A549 treated with Hydrocortisone at 1 μM for 4 hours (cell line): ENCODE data around the gene GNB2. TPM values are rescaled to one million over a fixed set of nuclear protein-coding genes. Genes with fewer than 3 reads are reported as not detected.

Source experiments
- total RNA-seq: library from RNA; stranded (reverse); fragments of 200-300 nt; extraction: Qiagen RNA extraction; gene quantifications from 5 replicates; pipeline ENCODE4 v1.2.3, GENCODE V29; 2022

GNB2 gene
- total RNA-seq = 194 to 257 TPM (median 243 TPM) in 5 replicates

DNA sequence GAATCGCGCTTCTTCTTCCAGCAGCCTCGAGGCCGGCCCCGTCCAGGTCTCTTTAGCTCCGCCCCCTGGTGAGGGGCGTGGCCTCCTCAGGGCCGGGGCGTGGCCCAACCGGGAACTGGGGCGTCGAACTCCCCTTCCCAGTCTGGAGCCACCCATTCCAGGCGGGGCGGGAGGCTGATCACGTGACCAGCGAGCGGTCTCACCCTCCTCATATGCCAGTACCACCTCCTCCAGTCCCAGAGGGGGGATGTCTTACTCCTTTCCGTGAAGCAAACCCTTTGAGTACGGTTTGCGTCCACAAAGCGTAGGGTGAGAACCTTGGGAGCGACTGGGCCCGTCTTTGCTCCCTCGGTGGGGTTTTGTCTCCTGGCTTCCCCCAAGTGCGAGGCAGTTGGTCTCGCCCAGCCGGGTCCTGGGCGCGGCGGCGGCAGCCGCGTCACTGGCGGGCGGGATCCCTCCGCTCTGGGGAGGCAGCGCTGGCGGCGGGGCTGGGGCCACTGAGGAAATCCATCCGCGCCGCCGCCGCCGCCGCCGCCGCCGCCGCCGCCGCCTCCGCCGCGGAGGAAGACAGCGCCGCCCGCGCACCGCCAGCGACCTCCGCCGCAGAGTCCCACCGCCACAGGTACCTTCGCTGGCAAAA is at the start of gene GNB2:
TSS of gene GNB2 (plus strand) at position 439 of the 640 bp plus-strand sequence. CDS start 2,526 bp downstream, outside the sequence.

DNA sequence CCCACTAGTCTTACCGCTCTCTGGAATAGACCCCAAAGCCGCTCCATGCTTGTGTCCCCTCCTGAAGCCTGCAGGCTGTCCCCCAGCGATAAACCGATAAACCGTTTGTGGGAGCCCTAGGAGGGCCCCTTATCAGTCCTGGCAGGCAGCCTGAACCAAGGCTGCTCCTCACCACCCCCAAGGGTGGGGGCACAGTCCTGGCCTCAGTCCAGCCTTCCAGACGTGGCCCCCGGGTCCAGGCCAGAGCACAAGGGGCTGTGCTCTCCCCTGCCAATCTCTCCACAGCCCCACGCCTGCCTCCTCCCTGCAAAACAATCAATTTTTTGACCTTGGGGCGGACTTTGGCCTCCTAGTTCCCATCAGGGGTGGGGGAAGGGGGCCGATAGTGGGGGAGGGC is 32.1 kb upstream of the GNB2 start, which contains the start of gene TFR2:
TSS of gene TFR2 (minus strand) at position 90 of the 397 bp plus-strand sequence. CDS start at position 47, 43 bp downstream.

DNA sequence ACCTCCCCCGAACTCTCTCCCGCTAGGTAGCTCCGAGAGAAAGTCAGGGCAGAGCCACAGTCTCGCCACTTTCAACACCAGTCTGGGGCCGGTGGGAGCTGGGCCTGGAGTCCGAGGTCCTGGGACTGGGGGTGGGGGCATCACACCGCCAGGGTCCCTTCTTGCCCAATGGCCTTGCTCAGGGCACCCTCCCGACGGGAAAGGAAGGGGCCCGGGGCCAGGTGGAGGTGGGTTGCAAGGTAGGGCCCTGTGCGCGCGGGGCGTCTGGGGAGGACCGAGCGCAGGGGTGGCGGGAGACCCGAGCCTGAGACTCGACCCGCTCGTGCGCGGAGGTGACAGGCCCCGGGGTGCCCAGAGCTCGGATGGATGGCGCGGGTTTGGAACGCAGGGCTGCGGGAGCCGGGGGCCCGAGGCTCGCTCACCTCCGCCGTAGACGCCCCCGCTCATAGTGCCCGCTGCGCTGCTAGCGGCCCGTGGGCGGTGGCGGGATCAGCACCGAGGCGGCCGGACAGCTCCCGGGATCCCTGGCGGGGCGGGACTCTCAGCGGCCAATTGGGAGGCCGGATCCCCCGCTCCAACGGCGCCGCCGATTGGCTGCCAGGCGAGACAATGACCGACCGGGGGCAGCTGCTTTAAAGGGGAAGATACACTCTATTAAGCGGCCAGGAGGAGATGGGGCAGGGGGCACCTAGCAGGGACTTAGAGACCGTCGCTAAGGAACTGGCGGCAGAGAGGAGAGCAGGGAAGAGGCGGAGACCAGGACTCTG is 17.4 kb upstream of the GNB2 start, which contains the start of gene ACTL6B:
TSS of gene ACTL6B (minus strand) at position 541 of the 767 bp plus-strand sequence. CDS start at position 447, 94 bp downstream.

DNA sequence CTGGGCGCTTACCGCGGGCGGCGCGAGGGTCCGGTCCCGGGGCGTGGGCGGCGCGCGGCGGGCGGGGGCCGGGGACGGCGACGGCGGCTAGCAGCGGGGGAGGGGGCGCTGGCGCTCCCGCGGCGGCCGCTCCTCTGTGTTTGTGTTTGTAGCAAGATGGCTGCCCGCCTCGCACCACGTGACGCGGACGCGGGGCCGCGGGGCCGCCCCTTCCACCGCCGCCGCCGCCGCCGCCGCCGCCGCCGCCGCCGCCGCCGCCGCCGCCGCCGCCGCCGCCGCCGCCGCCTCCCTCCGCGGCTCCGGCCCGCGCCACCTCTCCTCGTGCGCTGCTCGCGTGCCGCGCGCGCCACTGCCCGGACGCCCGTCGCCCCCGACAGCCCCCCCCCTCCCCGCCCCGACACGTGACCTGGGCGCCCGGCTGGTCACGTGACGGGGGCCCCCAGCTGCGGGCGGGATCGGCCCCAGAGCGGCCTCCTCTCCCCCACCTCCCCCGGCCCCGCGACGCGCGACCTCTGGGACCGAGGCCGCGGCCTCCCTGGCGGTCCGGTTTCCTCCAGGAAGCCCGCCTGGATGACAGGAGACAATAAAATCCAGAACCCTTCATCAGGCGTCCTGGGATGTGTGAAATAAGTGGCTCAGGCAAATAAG is 20.7 kb downstream of the GNB2 start, which contains the start of gene GIGYF1:
TSS of gene GIGYF1 (minus strand) at position 153 of the 648 bp plus-strand sequence. CDS start 6,012 bp downstream, outside the sequence.

DNA sequence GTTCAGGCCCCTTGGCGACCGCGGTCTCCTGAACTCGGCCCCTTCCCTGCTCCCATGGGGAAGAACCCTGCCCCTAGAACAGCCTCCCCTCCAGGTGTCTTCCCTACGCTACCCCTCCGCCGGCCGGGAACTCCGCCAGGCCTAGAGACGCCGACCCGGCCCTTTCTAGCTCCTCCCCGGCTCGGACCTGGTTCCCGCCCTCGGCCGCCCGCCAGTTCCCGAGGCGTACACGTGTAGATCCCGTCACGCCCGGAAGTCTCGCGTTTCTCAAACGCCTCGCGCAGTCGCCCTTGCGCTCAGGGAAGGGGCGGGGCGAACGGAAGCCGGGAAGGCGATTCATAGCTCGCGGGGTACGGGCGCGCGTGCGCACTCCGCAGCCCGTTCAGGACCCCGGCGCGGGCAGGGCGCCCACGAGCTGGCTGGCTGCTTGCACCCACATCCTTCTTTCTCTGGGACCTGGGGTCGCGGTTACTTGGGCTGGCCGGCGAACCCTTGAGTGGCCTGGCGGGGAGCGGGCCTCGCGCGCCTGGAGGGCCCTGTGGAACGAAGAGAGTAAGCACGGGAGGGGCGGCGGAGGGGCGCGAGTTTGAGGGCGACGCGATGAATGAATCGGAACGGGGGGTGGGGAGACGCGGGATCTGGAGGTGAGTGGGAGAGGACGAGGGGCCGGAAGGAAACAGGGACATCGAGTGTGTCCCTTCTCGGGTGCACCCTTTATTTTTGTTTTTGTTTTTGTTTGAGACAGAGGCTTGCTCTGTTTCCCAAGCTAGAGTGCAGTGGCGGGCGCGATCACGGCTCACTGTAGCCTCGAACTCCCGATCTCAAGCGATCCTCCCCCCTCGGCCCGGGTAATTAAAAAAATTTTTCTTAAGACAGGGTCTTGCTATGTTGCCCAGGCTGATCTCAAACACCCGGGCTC is 32.5 kb downstream of the GNB2 start, which contains the start of gene POP7:
TSS of gene POP7 (plus strand) at position 369 of the 919 bp plus-strand sequence. CDS start 710 bp downstream, outside the sequence.

DNA sequence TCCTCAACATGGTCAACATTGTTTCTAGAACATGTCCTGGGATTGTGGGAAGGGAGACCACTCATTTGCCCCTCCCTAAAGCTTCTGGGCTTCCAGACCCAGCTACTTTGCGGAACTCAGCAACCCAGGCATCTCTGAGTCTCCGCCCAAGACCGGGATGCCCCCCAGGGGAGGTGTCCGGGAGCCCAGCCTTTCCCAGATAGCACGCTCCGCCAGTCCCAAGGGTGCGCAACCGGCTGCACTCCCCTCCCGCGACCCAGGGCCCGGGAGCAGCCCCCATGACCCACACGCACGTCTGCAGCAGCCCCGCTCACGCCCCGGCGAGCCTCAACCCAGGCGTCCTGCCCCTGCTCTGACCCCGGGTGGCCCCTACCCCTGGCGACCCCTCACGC is 46.7 kb downstream of the GNB2 start, which contains the start of gene EPO:
TSS of gene EPO (plus strand) at position 190 of the 392 bp plus-strand sequence. CDS start 513 bp downstream, outside the sequence.

Other genes starting within 250 kb of the GNB2 start
- 1.2 to 1.9 TPM (median 1.4 TPM) in 5 replicates for gene ZCWPW1, start 245.0 kb upstream of the GNB2 start, total RNA-seq
- 41.5 to 47.6 TPM (median 43.3 TPM) in 5 replicates for gene MEPCE, start 243.9 kb upstream of the GNB2 start, total RNA-seq
- 27.1 to 53.8 TPM (median 49.4 TPM) in 5 replicates for gene PPP1R35, start 237.2 kb upstream of the GNB2 start, total RNA-seq
- 0.53 to 1.3 TPM (median 0.88 TPM) in 5 replicates for gene SPACDR, start 209.5 kb upstream of the GNB2 start, total RNA-seq
- 48.4 to 67.7 TPM (median 57.8 TPM) in 5 replicates for gene TSC22D4, start 194.5 kb upstream of the GNB2 start, total RNA-seq
- 3.0 to 7.0 TPM (median 5.1 TPM) in 5 replicates for gene NYAP1, start 189.8 kb upstream of the GNB2 start, total RNA-seq
- 35.5 to 50.9 TPM (median 42.3 TPM) in 5 replicates for gene AGFG2, start 134.5 kb upstream of the GNB2 start, total RNA-seq
- 0.18 to 0.85 TPM (median 0.21 TPM) in 4 of 5 replicates, not detected in the other for gene SAP25, start 99.8 kb upstream of the GNB2 start, total RNA-seq
- gene LRCH4, start 87.6 kb upstream of the GNB2 start, total RNA-seq = 14.3 to 17.9 TPM (median 15.6 TPM) in 5 replicates
- 0.07 to 0.35 TPM (median 0.28 TPM) in 5 replicates for gene FBXO24, start 87.4 kb upstream of the GNB2 start, total RNA-seq
- 6.7 to 10.9 TPM (median 8.5 TPM) in 5 replicates for gene PCOLCE, start 71.4 kb upstream of the GNB2 start, total RNA-seq
- 17.0 to 22.3 TPM (median 19.6 TPM) in 5 replicates for gene MOSPD3, start 61.2 kb upstream of the GNB2 start, total RNA-seq
- 2.0 to 2.4 TPM (median 2.1 TPM) in 5 replicates for gene TFR2, start 32.2 kb upstream of the GNB2 start, total RNA-seq
- gene ACTL6B, start 17.3 kb upstream of the GNB2 start, total RNA-seq = not detected in 5 replicates
- 14.9 to 18.4 TPM (median 16.5 TPM) in 5 replicates for gene GIGYF1, start 20.5 kb downstream of the GNB2 start, total RNA-seq
- gene POP7, start 32.4 kb downstream of the GNB2 start, total RNA-seq = 65.5 to 91.5 TPM (median 89.7 TPM) in 5 replicates
- gene EPO, start 46.7 kb downstream of the GNB2 start, total RNA-seq = not detected in 5 replicates
- gene ZAN, start 59.9 kb downstream of the GNB2 start, total RNA-seq = not detected in 5 replicates
- 38.1 to 45.9 TPM (median 42.2 TPM) in 5 replicates for gene EPHB4, start 153.8 kb downstream of the GNB2 start, total RNA-seq
- gene SLC12A9, start 179.0 kb downstream of the GNB2 start, total RNA-seq = 14.1 to 16.1 TPM (median 14.7 TPM) in 5 replicates
- gene TRIP6, start 193.6 kb downstream of the GNB2 start, total RNA-seq = 43.8 to 55.0 TPM (median 51.5 TPM) in 5 replicates
- gene SRRT, start 201.4 kb downstream of the GNB2 start, total RNA-seq = 127 to 136 TPM (median 132 TPM) in 5 replicates
- gene UFSP1, start 216.0 kb downstream of the GNB2 start, total RNA-seq = 3.7 to 6.3 TPM (median 6.0 TPM) in 5 replicates
- gene ACHE, start 222.1 kb downstream of the GNB2 start, total RNA-seq = 2.4 to 3.2 TPM (median 3.0 TPM) in 5 replicates